Stimulated activated naive CD8-positive, alpha-beta T cell treated with anti-CD3 and anti-CD28 coated beads, Interleukin-15, Interleukin-2, amounts not matched to agents 100 U/mL and 50 U/mL, for 24 hours (primary cell): ENCODE measurements around the gene FLOT1.

ENCODE experiments used
- ATAC-seq: fragments of 150-1000 bp; cut with Tn5 transposase; one replicate; pipeline ENCODE4 v1.10.0; 2021
- DNase-seq: peaks from one replicate; pipeline ENCODE4 v3.0.0; 2021

FLOT1 gene

DNA sequence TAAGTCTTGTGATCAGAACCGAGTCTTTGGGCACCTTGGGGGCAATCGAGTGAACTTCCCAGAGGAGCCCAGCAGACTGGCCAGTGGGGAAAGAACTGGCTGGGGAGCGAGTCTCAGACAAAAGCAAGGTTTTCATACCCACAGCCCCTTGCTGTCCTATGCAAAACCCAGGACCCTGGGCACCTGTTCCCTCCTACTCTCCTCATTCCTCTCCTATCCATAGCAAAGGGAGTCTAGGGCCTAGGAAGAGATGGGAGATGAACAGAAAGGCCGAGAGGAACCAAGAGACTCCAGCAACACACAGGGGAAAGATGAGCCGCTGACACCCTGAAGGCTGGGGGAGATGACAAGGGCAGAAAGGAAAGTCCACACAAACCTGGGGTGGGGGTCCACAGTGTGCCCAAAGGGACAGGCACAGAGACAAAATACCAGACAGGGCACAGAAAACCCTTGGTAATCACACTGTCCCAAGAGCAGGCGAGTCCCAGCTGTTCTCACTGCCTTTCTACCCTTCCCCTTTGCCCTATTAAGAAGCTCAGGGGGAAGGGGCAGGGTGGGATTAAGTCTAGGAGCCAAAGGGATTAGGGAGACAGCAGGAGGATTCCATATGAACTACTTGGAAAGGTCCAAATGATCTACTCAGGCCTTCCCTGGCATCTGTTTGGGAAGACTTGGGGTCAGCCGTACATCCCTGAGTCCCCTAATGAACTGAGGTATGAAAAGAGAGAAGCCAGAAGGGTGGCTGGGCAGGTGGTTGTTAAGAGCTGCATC, 62.5 kb downstream of the FLOT1 start:
- DNase-seq = no peak
- ATAC-seq = no peak

DNA sequence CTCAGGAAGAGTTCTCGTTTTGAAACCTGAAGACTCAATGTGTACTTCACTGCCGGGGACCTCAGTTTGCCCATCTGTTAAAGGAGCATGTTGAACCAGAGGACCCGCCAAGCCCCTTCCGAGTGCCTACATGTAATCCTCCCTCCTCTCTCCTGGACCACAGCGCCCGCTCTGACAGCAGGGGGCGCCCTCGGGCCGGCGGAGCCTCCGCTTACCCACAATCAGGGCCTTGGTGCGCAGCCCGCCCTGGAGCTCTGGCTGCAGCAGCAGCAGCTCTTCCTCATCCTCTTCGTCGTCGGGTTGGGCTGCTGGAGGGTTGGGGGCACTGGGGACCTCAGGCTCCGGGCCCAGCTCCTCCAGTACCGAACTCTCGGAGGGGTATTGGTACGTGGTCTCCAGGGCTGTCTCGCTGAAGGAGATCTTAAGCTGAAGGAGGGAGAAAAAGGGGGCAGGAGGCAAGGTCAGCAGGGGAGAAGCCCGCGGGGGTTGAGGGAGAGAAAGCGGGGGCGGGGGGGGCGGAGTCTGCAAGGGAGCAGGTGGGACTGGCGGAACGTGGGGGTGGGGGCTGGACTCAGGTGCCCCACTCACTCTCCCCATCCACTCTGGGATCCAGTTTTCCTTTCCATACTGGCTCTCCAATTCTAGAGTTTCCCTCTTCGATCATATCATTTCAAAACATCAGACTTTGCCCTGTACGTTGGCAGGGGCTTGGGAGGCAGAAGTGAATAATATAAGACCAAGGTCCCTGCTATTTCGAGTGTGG, 63.3 kb downstream of the FLOT1 start:
- ATAC-seq (peak; percentile 57), DNase-seq (peak; percentile 95)
